ENCODE measurements around the gene PTTG1.
A peak's percentile ranks its signal among the peaks of the same experiment; 100 is the strongest.

Gene PTTG1

DNA sequence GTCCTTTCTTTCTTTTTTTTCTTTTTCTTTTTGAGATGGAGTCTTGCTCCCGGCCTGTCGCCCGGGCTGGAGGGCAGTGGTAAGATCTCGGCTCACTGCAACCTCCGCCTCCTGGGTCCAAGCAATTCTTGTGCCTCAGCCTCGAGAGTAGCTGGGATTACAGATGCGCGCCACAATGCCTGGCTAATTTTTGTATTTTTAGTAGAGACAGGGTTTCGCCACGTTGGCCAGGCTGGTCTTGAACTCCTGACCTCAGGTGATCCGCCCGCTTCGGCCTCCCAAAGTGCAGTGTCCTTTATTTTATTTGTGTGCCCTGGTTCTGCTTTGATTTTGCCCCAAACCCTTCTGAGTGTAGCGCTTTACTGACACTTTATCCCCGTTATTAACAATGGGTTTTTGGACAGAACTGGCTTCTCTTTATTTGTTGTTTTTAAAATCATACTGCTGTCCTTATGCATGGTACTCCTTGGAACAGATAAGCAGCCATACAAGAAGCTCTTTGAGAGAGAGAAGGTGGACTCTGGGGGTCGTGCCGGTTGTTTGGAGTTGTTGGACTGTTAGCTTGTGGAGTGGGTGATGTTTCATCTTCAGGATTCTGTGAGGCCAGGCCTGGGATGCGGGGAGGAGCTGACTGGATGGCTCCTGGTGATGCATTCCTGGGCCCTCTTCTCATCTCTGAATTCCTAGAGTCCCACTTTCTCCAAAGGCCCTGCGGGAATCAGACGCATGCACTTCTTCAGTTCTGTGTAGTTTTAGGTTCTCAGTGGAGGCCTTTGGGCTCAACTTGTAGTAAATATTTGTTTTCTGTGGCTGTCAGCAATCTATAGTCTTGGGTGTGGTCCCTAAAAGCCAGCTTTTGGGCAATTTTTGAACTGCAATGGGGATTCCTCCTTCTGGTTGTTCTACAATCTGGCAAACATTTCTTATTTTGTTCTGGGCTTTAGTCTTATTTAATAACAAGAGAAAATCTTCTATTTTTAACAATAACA is 47.8 kb downstream of the PTTG1 start:
- TF ChIP-seq CTCF (conservative IDR thresholded peaks at IDR 0.05; ENCODE audit: low read depth, low read length) = no peak
- peak overlapping the region; percentile 6; the same call in 1 of the 2 replicates for H2AFZ ChIP-seq (ENCODE audit: low read depth)
- peak overlapping the region; percentile 79 for H3K27ac ChIP-seq
- peak overlapping the region; percentile 61; the same call in 1 of the 2 replicates for H3K9ac ChIP-seq
- H3K4me2 ChIP-seq = peak overlapping the region; percentile 78
- no peak overlapping the region for H3K4me3 ChIP-seq (IDR thresholded peaks at IDR 0.05; ENCODE audit: insufficient read depth, low read depth, low read length)
- H3K27me3 ChIP-seq (ENCODE audit: insufficient read depth, low read depth) = no peaks in the 10 kb centered on the region
- no peaks in the 10 kb centered on the region for H4K20me1 ChIP-seq (ENCODE audit: insufficient read depth)
- H3K36me3 ChIP-seq (ENCODE audit: insufficient read depth) = no peaks in the 10 kb centered on the region
- H3K79me2 ChIP-seq (ENCODE audit: insufficient read depth, low read depth) = peaks cover 69% of the 10 kb centered on the region
- H3K4me1 ChIP-seq (ENCODE audit: low read depth, poor library complexity, severe bottlenecking) = peaks cover 51% of the 10 kb centered on the region

DNA sequence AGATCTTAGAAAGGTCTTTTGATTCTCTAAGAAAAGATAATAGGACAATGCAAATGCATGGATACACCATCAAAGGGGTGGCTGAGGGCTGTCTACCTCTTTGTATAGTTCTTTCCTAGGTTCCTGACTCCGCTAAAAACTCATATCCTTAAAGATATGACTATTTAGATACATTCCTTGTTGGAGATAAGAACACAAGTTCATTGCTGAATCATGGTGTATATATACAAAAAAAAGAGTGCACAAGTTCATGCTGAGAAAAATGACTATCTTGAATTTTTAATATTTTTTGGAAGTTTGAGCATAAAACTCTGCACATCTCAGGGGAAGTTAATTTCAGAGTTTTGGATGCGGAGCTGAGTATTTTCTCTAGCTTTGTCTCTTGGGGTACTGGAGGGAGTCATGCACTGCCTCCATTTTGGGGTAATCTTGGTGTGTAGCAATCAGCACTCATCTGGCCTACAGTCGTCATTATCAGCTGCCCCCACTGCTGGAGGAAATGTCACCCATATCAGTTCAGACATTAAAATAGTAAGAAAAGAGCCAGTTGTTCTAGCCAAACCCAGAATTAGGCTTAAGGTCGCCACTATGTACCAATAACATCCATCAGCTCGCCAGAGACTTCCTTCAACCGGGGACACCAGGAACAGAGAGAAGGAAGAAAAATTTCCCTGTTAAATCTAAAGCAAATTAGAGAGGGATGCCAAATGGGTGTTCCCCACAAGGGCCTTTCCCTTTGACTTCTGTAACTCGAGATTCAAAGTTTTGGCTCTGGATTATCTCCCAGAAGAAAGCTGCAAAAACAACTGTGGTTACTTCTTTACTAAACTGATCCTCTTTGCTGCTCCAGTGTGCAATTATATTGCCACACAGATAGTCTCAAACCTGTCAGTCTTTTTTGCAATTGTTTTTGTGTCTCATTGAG is 49.0 kb downstream of the PTTG1 start:
- Histone ChIP-seq H4K20me1 (ENCODE audit: insufficient read depth) (no peaks in the 10 kb centered on the region), H3K27me3 (ENCODE audit: insufficient read depth, low read depth) (no peaks in the 10 kb centered on the region), H3K9ac (peak overlapping the region; percentile 61; the same call in 1 of the 2 replicates), H2AFZ (ENCODE audit: low read depth) (no peak overlapping the region), H3K4me3 (IDR thresholded peaks at IDR 0.05; ENCODE audit: insufficient read depth, low read depth, low read length) (no peak overlapping the region), H3K4me2 (peak overlapping the region; percentile 78), H3K4me1 (ENCODE audit: low read depth, poor library complexity, severe bottlenecking) (peaks cover 63% of the 10 kb centered on the region), H3K36me3 (ENCODE audit: insufficient read depth) (no peaks in the 10 kb centered on the region), H3K79me2 (ENCODE audit: insufficient read depth, low read depth) (peaks cover 81% of the 10 kb centered on the region), H3K27ac (peak overlapping the region; percentile 79)
- no peak for TF ChIP-seq CTCF (conservative IDR thresholded peaks at IDR 0.05; ENCODE audit: low read depth, low read length)

GRCh38 chr5:160471761-160472160 is 50.1 kb downstream of the PTTG1 start:
- Histone ChIP-seq H3K36me3 (ENCODE audit: insufficient read depth) (no peaks in the 10 kb centered on the region), H3K27me3 (ENCODE audit: insufficient read depth, low read depth) (no peaks in the 10 kb centered on the region)

More at GRCh38 chr5:160471761-160472160, 50.1 kb downstream of the PTTG1 start:
- TF ChIP-seq CTCF (conservative IDR thresholded peaks at IDR 0.05; ENCODE audit: low read depth, low read length) = no peak
- no peak overlapping the region for H3K4me3 ChIP-seq (IDR thresholded peaks at IDR 0.05; ENCODE audit: insufficient read depth, low read depth, low read length)
- peak overlapping the region; percentile 78 for H3K4me2 ChIP-seq
- H4K20me1 ChIP-seq (ENCODE audit: insufficient read depth) = no peaks in the 10 kb centered on the region
- H3K27ac ChIP-seq = no peak overlapping the region; the same call in 1 of the 2 replicates
- H3K79me2 ChIP-seq (ENCODE audit: insufficient read depth, low read depth) = peaks cover 91% of the 10 kb centered on the region
- H3K9ac ChIP-seq = no peak overlapping the region
- H2AFZ ChIP-seq (ENCODE audit: low read depth) = no peak overlapping the region
- peaks cover 59% of the 10 kb centered on the region for H3K4me1 ChIP-seq (ENCODE audit: low read depth, poor library complexity, severe bottlenecking)

Measured in KMS-11 (cell line).